GM12874 (cell line): ENCODE measurements around the gene DOK6.
A peak's percentile ranks its signal among the peaks of the same experiment; 100 is the strongest.

Experiments
- CTCF ChIP-seq: IDR thresholded peaks from 2 replicates; pipeline ENCODE4 v1.5.1; 2011; ENCODE audit warnings: low read depth, mild to moderate bottlenecking, control low read depth, low read length, moderate library complexity; ENCODE audit not compliant: insufficient read depth

The DOK6 gene

DNA sequence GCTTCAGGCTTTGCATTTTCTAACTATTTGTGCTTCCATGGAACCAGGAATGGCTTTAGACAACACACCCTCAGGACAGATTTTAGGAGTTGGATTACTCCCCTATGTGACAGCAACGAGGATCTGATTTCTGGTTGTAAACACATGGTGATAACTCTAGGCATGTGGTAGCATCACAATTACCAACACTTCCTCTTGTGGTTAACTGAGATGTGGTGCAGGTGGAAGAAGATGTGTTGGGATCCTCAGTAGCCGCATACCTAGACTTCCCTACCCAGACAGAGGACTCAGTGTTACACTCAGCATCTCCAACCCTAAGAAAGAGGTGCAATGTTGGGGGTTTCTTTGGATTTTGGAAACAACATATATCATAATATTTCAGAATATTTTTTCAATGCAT, 234.8 kb downstream of the DOK6 start:
- no peak for TF ChIP-seq CTCF

- TF ChIP-seq CTCF, result peak; percentile 38; the same call in 1 of the 2 replicates
These were observed 236.0 kb downstream of the DOK6 start for GRCh38 chr18:69636529-69637301.

DNA sequence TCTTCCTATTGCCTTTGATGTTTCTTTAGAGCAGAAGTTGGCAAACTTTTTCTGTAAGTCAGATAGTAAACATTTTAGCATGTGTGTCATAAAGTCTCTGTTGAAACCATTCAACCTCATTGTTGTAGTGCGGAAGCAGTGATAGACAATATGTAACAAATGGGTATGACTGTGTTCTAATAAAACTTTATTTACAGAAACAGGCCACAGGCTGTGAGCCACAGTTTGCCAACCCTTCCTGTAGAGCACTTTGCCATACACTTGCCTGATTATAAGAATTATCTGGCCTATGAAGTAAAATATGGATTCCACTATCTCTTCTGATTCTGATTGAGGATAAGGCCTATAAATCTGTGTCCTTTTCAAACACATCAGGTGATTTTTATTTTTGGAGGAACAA, 237.4 kb downstream of the DOK6 start:
- no peak for TF ChIP-seq CTCF

DNA sequence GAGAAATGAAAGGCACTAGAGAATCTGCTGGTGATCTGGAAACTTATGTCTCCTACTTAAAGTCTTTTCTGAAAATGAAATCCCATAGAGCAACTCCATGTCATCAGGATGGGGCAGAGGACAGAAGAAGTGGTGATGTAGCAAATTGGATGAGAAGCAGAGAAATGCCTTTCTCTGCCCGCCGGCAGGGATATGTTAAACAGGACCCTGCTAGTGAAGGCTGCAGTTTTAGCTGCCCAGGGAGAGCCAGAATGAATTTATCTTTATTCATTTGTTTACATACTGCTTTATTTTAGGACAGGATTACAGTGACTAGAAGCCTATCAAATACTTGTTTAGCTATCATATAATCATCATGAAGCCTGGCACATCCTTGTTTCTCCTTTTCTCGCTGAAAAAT, 247.0 kb downstream of the DOK6 start:
- no peak for TF ChIP-seq CTCF

- no peak for TF ChIP-seq CTCF
These were observed 247.8 kb downstream of the DOK6 start for GRCh38 chr18:69648486-69648885.

- no peak for TF ChIP-seq CTCF
These were observed 249.0 kb downstream of the DOK6 start for GRCh38 chr18:69649684-69650083.

- TF ChIP-seq CTCF, result no peak
These were observed 250.6 kb downstream of the DOK6 start for GRCh38 chr18:69651243-69651642.

GRCh38 chr18:69655816-69656215, 255.1 kb downstream of the DOK6 start:
- TF ChIP-seq CTCF, result no peak
